Neural cell (in vitro differentiated cells): ENCODE measurements around the gene SLC7A6.

Experiments used
- EP300 ChIP-seq: fragments of 450-650 bp; conservative IDR thresholded peaks from 2 replicates; pipeline ENCODE4 v1.6.1; 2014; ENCODE audit warnings: antibody characterized with exemption, mild to moderate bottlenecking, moderate library complexity; ENCODE audit not compliant: poor library complexity, severe bottlenecking
- RAD21 ChIP-seq: fragments of 450-650 bp; conservative IDR thresholded peaks from 2 replicates; pipeline ENCODE4 v1.6.1; 2014; ENCODE audit warnings: antibody characterized with exemption, mild to moderate bottlenecking, moderate library complexity
- TF ChIP-seq, protein P1 (sequence below): fragments of 450-650 bp; IDR thresholded peaks from 2 replicates; pipeline ENCODE4 v1.5.1; 2014; ENCODE audit warnings: antibody characterized with exemption, mild to moderate bottlenecking, moderate library complexity; ENCODE audit not compliant: poor library complexity, severe bottlenecking

GRCh38 chr16:68291227-68291626 is 26.9 kb downstream of the SLC7A6 start:
- TF ChIP-seq, protein P1, sequence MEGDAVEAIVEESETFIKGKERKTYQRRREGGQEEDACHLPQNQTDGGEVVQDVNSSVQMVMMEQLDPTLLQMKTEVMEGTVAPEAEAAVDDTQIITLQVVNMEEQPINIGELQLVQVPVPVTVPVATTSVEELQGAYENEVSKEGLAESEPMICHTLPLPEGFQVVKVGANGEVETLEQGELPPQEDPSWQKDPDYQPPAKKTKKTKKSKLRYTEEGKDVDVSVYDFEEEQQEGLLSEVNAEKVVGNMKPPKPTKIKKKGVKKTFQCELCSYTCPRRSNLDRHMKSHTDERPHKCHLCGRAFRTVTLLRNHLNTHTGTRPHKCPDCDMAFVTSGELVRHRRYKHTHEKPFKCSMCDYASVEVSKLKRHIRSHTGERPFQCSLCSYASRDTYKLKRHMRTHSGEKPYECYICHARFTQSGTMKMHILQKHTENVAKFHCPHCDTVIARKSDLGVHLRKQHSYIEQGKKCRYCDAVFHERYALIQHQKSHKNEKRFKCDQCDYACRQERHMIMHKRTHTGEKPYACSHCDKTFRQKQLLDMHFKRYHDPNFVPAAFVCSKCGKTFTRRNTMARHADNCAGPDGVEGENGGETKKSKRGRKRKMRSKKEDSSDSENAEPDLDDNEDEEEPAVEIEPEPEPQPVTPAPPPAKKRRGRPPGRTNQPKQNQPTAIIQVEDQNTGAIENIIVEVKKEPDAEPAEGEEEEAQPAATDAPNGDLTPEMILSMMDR, result no peak
- TF ChIP-seq EP300, result no peak
- TF ChIP-seq RAD21, result no peak
